8988T (cell line): ENCODE data around the gene UBE2S.
"Not testable (repeated sequence)": the region's sequence is repeated elsewhere in the genome, so short reads cannot be mapped to it uniquely, and the experiment has no call there.

ENCODE experiments used
- DNase-seq: peaks from one replicate; pipeline ENCODE4 v3.0.0; 2011

Gene UBE2S

GRCh38 chr19:55439052-55439451 is 31.5 kb upstream of the UBE2S start:
- no peak for DNase-seq

- DNase-seq = no peak
Observed at GRCh38 chr19:55437410-55437809, 29.8 kb upstream of the UBE2S start.

GRCh38 chr19:55436847-55437246 is 29.3 kb upstream of the UBE2S start:
- no peak for DNase-seq

GRCh38 chr19:55435020-55435419 is 27.4 kb upstream of the UBE2S start:
- no peak for DNase-seq

GRCh38 chr19:55434356-55434919 is 26.9 kb upstream of the UBE2S start:
- DNase-seq = no peak

- DNase-seq = no peak
Observed at GRCh38 chr19:55433292-55433691, 25.7 kb upstream of the UBE2S start.

GRCh38 chr19:55432241-55432959 is 24.8 kb upstream of the UBE2S start:
- DNase-seq = no peak

- DNase-seq = no peak
Observed at GRCh38 chr19:55431183-55431582, 23.6 kb upstream of the UBE2S start.

- no peak for DNase-seq
Observed at GRCh38 chr19:55426042-55426441, 18.5 kb upstream of the UBE2S start.

GRCh38 chr19:55424518-55424917 is 16.9 kb upstream of the UBE2S start:
- no peak for DNase-seq

GRCh38 chr19:55423225-55424005 is 15.8 kb upstream of the UBE2S start:
- DNase-seq = no peak

- not testable (repeated sequence) for DNase-seq
Observed at GRCh38 chr19:55421281-55421680, 13.7 kb upstream of the UBE2S start.

- no peak for DNase-seq
Observed at GRCh38 chr19:55419624-55420236, 12.1 kb upstream of the UBE2S start.

- no peak for DNase-seq
Observed at GRCh38 chr19:55419103-55419502, 11.5 kb upstream of the UBE2S start.

GRCh38 chr19:55418185-55418584 is 10.6 kb upstream of the UBE2S start:
- no peak for DNase-seq

GRCh38 chr19:55410168-55410567 is 2.6 kb upstream of the UBE2S start:
- no peak for DNase-seq

- not testable (repeated sequence) for DNase-seq
Observed at GRCh38 chr19:55409179-55409578, 1.6 kb upstream of the UBE2S start.

GRCh38 chr19:55408533-55408872 is 915 bp upstream of the UBE2S start:
- no peak for DNase-seq

GRCh38 chr19:55407800-55408532 is 378 bp upstream of the UBE2S start:
- peak; percentile 91 for DNase-seq

- no peak for DNase-seq
Observed at GRCh38 chr19:55406826-55407549, 600 bp downstream of the UBE2S start.

GRCh38 chr19:55406091-55406825 is 1.3 kb downstream of the UBE2S start:
- no peak for DNase-seq

- no peak for DNase-seq
Observed at GRCh38 chr19:55405638-55406037, 1.9 kb downstream of the UBE2S start.
